Measurements from ENCODE around the gene ERGIC1. TPM values are rescaled to one million over a fixed set of nuclear protein-coding genes. Genes with fewer than 3 reads are reported as not detected.

ERGIC1 gene
- total and polyA plus RNA-seq, 2 of the 13 experiments (the other 11 are each of a cell fraction or from before 2014, with no cell fraction given): 78.5 to 184 TPM

- TF ChIP-seq, protein P1, sequence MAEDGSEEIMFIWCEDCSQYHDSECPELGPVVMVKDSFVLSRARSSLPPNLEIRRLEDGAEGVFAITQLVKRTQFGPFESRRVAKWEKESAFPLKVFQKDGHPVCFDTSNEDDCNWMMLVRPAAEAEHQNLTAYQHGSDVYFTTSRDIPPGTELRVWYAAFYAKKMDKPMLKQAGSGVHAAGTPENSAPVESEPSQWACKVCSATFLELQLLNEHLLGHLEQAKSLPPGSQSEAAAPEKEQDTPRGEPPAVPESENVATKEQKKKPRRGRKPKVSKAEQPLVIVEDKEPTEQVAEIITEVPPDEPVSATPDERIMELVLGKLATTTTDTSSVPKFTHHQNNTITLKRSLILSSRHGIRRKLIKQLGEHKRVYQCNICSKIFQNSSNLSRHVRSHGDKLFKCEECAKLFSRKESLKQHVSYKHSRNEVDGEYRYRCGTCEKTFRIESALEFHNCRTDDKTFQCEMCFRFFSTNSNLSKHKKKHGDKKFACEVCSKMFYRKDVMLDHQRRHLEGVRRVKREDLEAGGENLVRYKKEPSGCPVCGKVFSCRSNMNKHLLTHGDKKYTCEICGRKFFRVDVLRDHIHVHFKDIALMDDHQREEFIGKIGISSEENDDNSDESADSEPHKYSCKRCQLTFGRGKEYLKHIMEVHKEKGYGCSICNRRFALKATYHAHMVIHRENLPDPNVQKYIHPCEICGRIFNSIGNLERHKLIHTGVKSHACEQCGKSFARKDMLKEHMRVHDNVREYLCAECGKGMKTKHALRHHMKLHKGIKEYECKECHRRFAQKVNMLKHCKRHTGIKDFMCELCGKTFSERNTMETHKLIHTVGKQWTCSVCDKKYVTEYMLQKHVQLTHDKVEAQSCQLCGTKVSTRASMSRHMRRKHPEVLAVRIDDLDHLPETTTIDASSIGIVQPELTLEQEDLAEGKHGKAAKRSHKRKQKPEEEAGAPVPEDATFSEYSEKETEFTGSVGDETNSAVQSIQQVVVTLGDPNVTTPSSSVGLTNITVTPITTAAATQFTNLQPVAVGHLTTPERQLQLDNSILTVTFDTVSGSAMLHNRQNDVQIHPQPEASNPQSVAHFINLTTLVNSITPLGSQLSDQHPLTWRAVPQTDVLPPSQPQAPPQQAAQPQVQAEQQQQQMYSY (CRISPR knock-in tag; IDR thresholded peaks at IDR 0.05): no peak
- no peak for TF ChIP-seq ZNF737 (CRISPR knock-in tag; IDR thresholded peaks at IDR 0.05; ENCODE audit: borderline replicate concordance)
- TF ChIP-seq, protein P2, sequence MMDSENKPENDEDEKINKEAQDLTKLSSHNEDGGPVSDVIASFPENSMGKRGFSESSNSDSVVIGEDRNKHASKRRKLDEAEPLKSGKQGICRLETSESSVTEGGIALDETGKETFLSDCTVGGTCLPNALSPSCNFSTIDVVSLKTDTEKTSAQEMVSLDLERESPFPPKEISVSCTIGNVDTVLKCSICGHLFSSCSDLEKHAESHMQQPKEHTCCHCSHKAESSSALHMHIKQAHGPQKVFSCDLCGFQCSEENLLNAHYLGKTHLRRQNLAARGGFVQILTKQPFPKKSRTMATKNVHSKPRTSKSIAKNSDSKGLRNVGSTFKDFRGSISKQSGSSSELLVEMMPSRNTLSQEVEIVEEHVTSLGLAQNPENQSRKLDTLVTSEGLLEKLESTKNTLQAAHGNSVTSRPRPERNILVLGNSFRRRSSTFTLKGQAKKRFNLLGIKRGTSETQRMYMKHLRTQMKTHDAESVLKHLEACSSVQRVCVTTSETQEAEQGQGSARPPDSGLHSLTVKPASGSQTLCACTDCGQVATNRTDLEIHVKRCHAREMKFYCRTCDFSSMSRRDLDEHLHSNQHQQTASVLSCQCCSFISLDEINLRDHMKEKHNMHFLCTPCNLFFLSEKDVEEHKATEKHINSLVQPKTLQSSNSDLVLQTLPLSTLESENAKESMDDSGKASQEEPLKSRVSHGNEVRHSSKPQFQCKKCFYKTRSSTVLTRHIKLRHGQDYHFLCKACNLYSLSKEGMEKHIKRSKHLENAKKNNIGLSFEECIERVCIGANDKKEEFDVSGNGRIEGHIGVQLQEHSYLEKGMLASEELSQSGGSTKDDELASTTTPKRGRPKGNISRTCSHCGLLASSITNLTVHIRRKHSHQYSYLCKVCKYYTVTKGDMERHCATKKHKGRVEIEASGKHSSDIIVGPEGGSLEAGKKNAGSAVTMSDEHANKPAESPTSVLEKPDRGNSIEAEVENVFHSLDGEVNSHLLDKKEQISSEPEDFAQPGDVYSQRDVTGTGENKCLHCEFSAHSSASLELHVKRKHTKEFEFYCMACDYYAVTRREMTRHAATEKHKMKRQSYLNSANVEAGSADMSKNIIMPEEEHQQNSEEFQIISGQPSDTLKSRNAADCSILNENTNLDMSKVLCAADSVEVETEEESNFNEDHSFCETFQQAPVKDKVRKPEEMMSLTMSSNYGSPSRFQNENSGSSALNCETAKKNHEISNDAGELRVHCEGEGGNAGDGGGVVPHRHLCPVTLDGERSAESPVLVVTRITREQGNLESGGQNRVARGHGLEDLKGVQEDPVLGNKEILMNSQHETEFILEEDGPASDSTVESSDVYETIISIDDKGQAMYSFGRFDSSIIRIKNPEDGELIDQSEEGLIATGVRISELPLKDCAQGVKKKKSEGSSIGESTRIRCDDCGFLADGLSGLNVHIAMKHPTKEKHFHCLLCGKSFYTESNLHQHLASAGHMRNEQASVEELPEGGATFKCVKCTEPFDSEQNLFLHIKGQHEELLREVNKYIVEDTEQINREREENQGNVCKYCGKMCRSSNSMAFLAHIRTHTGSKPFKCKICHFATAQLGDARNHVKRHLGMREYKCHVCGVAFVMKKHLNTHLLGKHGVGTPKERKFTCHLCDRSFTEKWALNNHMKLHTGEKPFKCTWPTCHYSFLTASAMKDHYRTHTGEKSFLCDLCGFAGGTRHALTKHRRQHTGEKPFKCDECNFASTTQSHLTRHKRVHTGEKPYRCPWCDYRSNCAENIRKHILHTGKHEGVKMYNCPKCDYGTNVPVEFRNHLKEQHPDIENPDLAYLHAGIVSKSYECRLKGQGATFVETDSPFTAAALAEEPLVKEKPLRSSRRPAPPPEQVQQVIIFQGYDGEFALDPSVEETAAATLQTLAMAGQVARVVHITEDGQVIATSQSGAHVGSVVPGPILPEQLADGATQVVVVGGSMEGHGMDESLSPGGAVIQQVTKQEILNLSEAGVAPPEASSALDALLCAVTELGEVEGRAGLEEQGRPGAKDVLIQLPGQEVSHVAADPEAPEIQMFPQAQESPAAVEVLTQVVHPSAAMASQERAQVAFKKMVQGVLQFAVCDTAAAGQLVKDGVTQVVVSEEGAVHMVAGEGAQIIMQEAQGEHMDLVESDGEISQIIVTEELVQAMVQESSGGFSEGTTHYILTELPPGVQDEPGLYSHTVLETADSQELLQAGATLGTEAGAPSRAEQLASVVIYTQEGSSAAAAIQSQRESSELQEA (CRISPR knock-in tag; IDR thresholded peaks at IDR 0.05; ENCODE audit: not compliant biosample characterization): peak; percentile 21
- TF ChIP-seq, protein P3, sequence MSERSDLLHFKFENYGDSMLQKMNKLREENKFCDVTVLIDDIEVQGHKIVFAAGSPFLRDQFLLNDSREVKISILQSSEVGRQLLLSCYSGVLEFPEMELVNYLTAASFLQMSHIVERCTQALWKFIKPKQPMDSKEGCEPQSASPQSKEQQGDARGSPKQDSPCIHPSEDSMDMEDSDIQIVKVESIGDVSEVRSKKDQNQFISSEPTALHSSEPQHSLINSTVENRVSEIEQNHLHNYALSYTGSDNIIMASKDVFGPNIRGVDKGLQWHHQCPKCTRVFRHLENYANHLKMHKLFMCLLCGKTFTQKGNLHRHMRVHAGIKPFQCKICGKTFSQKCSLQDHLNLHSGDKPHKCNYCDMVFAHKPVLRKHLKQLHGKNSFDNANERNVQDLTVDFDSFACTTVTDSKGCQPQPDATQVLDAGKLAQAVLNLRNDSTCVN (CRISPR knock-in tag; IDR thresholded peaks at IDR 0.05; ENCODE audit: borderline replicate concordance): no peak
- TF ChIP-seq PATZ1 (CRISPR knock-in tag; IDR thresholded peaks at IDR 0.05): no peak
- peak; percentile 29; the same call in 1 of the 2 replicates for TF ChIP-seq TBX3 (IDR thresholded peaks at IDR 0.05; ENCODE audit: borderline replicate concordance)
- TF ChIP-seq, protein P4, sequence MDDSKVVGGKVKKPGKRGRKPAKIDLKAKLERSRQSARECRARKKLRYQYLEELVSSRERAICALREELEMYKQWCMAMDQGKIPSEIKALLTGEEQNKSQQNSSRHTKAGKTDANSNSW (CRISPR knock-in tag; IDR thresholded peaks at IDR 0.05; ENCODE audit: borderline replicate concordance): no peak
- no peak for TF ChIP-seq SSRP1 (CRISPR knock-in tag; IDR thresholded peaks at IDR 0.05)
- TF ChIP-seq, protein P5, sequence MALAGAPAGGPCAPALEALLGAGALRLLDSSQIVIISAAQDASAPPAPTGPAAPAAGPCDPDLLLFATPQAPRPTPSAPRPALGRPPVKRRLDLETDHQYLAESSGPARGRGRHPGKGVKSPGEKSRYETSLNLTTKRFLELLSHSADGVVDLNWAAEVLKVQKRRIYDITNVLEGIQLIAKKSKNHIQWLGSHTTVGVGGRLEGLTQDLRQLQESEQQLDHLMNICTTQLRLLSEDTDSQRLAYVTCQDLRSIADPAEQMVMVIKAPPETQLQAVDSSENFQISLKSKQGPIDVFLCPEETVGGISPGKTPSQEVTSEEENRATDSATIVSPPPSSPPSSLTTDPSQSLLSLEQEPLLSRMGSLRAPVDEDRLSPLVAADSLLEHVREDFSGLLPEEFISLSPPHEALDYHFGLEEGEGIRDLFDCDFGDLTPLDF (CRISPR knock-in tag; IDR thresholded peaks at IDR 0.05): 0 out of 2 replicates have a peak, but pooled peaks have one; percentile 41
These were observed 149.6 kb downstream of the ERGIC1 start, which contains the start of gene ATP6V0E1 (continued) for GRCh38 chr5:172983542-172984243.
